ENCODE measurements around the gene MSANTD7. TPM values are rescaled to one million over a fixed set of nuclear protein-coding genes. Genes with fewer than 3 reads are reported as not detected.

The MSANTD7 gene
- total RNA-seq, 1 donor from 2014 or later, result 11.8 TPM

DNA sequence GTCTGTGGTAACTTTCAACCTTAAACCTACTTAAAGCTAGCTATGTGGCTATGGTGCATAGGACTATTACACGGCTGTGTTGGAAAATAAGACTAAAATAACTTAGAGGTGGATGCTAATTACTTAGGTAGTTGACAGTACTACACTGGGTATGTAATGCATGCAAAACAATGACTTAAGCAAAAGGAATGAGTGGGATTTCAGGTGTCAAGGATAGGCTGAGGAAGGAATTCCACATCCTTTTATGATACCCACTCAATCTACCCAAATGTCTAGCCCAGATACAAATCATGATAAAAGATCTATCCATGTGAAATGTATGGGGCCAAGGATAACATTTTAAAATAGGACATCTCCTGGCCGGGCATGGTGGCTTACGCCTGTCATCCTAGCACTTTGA lies 14.1 kb upstream of the MSANTD7 start:
- TF ChIP-seq, protein P1, sequence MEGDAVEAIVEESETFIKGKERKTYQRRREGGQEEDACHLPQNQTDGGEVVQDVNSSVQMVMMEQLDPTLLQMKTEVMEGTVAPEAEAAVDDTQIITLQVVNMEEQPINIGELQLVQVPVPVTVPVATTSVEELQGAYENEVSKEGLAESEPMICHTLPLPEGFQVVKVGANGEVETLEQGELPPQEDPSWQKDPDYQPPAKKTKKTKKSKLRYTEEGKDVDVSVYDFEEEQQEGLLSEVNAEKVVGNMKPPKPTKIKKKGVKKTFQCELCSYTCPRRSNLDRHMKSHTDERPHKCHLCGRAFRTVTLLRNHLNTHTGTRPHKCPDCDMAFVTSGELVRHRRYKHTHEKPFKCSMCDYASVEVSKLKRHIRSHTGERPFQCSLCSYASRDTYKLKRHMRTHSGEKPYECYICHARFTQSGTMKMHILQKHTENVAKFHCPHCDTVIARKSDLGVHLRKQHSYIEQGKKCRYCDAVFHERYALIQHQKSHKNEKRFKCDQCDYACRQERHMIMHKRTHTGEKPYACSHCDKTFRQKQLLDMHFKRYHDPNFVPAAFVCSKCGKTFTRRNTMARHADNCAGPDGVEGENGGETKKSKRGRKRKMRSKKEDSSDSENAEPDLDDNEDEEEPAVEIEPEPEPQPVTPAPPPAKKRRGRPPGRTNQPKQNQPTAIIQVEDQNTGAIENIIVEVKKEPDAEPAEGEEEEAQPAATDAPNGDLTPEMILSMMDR (IDR thresholded peaks at IDR 0.05), result no peak
- no peak for TF ChIP-seq POLR2AphosphoS5 (IDR thresholded peaks at IDR 0.05; ENCODE audit: insufficient read depth in 1 of 2, low read depth in 1 of 2)
- TF ChIP-seq POLR2A (IDR thresholded peaks at IDR 0.05), result no peak
- H3K36me3 ChIP-seq, result no peaks in the 10 kb centered on the region

DNA sequence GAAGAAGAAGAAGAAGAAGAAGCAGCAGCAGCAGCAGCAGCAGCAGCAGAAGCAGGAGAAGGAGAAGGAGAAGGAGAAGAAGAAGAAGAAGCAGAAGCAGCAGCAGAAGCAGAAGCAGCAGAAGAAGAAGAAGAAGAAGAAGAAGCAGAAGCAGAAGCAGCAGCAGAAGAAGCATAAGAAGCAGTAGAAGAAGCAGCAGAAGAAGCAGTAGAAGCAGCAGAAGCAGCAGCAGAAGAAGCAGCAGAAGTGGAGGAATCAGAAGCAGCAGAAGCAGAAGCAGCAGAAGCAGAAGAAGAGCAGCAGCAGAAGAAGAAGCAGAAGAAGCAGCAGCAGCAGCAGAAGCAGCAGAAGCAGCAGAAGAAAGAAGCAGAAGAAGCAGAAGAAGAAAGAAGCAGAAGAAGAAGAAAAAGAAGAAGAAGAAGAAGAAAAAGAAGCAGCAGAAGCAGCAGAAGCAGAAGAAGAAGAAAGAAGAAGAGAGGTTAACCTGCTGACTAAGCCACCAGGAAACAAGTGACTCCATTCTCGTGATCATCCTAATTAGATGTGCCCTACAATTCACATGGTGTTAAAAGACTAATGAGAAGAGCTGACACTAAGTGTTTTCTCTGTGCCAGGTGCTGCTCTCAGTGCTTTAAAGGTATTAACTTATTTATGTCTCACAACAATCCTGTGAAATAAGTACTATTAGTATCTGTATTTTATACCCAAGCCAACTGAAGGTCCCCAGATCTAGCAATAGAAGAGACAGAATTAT lies 11.9 kb upstream of the MSANTD7 start:
- no peaks in the 10 kb centered on the region for H3K27me3 ChIP-seq
- H3K36me3 ChIP-seq, result no peaks in the 10 kb centered on the region
- no peaks in the 10 kb centered on the region for H3K9me3 ChIP-seq
- no peaks in the 10 kb centered on the region for H3K4me1 ChIP-seq
- TF ChIP-seq, protein P1 (IDR thresholded peaks at IDR 0.05), result no peak
- no peak for TF ChIP-seq POLR2A (IDR thresholded peaks at IDR 0.05)
- no peak for TF ChIP-seq POLR2AphosphoS5 (IDR thresholded peaks at IDR 0.05; ENCODE audit: insufficient read depth in 1 of 2, low read depth in 1 of 2)
- intact Hi-C loops (cut with DNase I), result no loop called here
- DNase-seq (ENCODE audit: extremely low spot score in 2 of 2), result no peak
- H3K4me3 ChIP-seq, result no peak overlapping the region
- no peak overlapping the region for H3K27ac ChIP-seq

More for the DNA sequence above, 14.1 kb upstream of the MSANTD7 start:
- no peak for DNase-seq (ENCODE audit: extremely low spot score in 2 of 2)
- no peaks in the 10 kb centered on the region for H3K9me3 ChIP-seq
- H3K4me3 ChIP-seq, result no peak overlapping the region
- H3K27ac ChIP-seq, result no peak overlapping the region
- intact Hi-C loops (cut with DNase I), result no loop called here
- H3K27me3 ChIP-seq, result no peaks in the 10 kb centered on the region
- H3K4me1 ChIP-seq, result no peaks in the 10 kb centered on the region

DNA sequence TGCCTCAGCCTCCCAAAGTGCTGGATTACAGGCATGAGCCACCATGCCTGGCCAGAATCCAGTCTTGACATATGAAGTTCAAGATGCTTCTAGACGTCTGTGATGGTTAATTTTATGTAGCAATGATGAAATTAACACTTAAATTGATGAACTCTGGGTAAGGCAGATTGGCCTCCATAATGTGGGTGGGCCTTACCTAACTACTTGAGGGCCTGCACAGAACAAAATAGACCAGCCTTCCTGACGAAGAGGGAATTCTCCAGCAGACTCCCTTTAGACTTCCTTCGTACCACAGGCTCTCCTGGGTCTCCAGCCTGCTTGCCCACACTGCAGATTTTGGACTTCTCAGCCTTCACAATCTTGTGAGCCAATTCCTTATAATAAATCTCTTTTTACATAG lies 5.0 kb upstream of the MSANTD7 start:
- no peaks in the 10 kb centered on the region for H3K27me3 ChIP-seq
- no peaks in the 10 kb centered on the region for H3K36me3 ChIP-seq
- DNase-seq (ENCODE audit: extremely low spot score in 2 of 2), result no peak
- no peaks in the 10 kb centered on the region for H3K9me3 ChIP-seq
- no peak overlapping the region for H3K27ac ChIP-seq
- intact Hi-C loops (cut with DNase I), result loop anchor here (10.0 kb wide), 2 partner anchors 228 to 328 kb away; no protein-coding TSS in a partner anchor
- no peak overlapping the region for H3K4me3 ChIP-seq
- peaks cover 14% of the 10 kb centered on the region for H3K4me1 ChIP-seq
- TF ChIP-seq, protein P1 (IDR thresholded peaks at IDR 0.05), result no peak
- TF ChIP-seq POLR2A (IDR thresholded peaks at IDR 0.05) (no peak), POLR2AphosphoS5 (IDR thresholded peaks at IDR 0.05; ENCODE audit: insufficient read depth in 1 of 2, low read depth in 1 of 2) (no peak)

DNA sequence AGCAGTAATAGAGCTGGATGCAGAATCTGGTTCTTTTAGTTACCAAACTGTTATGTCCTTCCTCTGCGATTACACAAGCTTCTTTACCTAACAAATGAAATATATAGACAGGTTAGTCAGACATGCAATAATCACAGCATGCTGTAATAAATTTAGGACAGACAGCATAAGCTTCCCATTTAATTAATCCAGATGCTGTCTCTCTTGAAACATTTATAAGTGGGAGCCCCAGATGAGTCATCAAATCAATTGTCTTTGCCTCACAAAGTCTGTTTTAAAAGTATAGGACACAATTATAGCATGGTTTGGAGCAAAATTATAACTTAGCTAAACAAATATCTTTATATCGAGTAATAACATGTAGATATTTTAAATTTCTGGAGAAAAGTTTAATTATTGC lies 1.9 kb upstream of the MSANTD7 start:
- intact Hi-C loops (cut with DNase I), result loop anchor here (10.0 kb wide), 2 partner anchors 231 to 331 kb away; no protein-coding TSS in a partner anchor
- no peak for TF ChIP-seq POLR2A (IDR thresholded peaks at IDR 0.05)
- no peak overlapping the region for H3K27ac ChIP-seq

GRCh38 chr10:14837003-14837756 lies 926 bp upstream of the MSANTD7 start:
- Histone ChIP-seq H3K9me3 (no peaks in the 10 kb centered on the region), H3K36me3 (peaks cover 0 to 8% of the 10 kb centered on the region in 2 donors), H3K27me3 (no peaks in the 10 kb centered on the region), H3K27ac (peak overlapping the region; percentile 97), H3K4me3 (peak overlapping the region; percentile 80 to 88), H3K4me1 (peaks cover 29% of the 10 kb centered on the region)
- DNase-seq (ENCODE audit: extremely low spot score in 2 of 2), result no peak
- TF ChIP-seq, protein P1 (IDR thresholded peaks at IDR 0.05), result no peak
- no peak for TF ChIP-seq POLR2AphosphoS5 (IDR thresholded peaks at IDR 0.05; ENCODE audit: insufficient read depth in 1 of 2, low read depth in 1 of 2)
- intact Hi-C loops (cut with DNase I), result loop anchor here (10.0 kb wide), 2 partner anchors 232 to 332 kb away; no protein-coding TSS in a partner anchor

More for the DNA sequence above, 1.9 kb upstream of the MSANTD7 start:
- no peaks in the 10 kb centered on the region for H3K36me3 ChIP-seq
- no peaks in the 10 kb centered on the region for H3K9me3 ChIP-seq
- no peak for DNase-seq (ENCODE audit: extremely low spot score in 2 of 2)
- H3K27me3 ChIP-seq, result no peaks in the 10 kb centered on the region
- H3K4me1 ChIP-seq, result peaks cover 29% of the 10 kb centered on the region
- H3K4me3 ChIP-seq, result no peak overlapping the region
